Activated T-helper 1 cell treated with anti-CD3 and anti-CD28 coated beads, Interleukin-2, amount 50 U/mL, for 16 hours (primary cell): ENCODE results near the gene MUL1.
"Not testable (repeated sequence)": the region's sequence is repeated elsewhere in the genome, so short reads cannot be mapped to it uniquely, and the experiment has no call there.

Source experiments
- DNase-seq, 2 donors: peaks; one replicate each; pipeline ENCODE4 v3.0.0-alpha.2; 2020; ENCODE audit warnings: low read depth in 1 of 2, low spot score in 1 of 2

The MUL1 gene

GRCh38 chr1:20507564-20508410 lies at the start of gene MUL1:
Gene MUL1, minus strand, starts transcription at chr1:20508151. Its CDS starts 127 bp downstream, at chr1:20508024.
- DNase-seq, result peak; percentile 89 to 91

GRCh38 chr1:20555758-20556120 lies 47.8 kb upstream of the MUL1 start:
- no peak for DNase-seq

- no peak for DNase-seq
These were observed 47.2 kb upstream of the MUL1 start for GRCh38 chr1:20555025-20555757.

- DNase-seq, result no peak
These were observed 44.9 kb upstream of the MUL1 start for GRCh38 chr1:20552728-20553445.

- DNase-seq, result no peak
These were observed 44.2 kb upstream of the MUL1 start, which contains the start of gene FAM43B for GRCh38 chr1:20551945-20552727. Gene FAM43B, plus strand, starts transcription at chr1:20552573. Its CDS starts 401 bp downstream, at chr1:20552974.

GRCh38 chr1:20551161-20551560 lies 43.2 kb upstream of the MUL1 start:
- DNase-seq, result no peak

GRCh38 chr1:20546637-20547036 lies 38.7 kb upstream of the MUL1 start:
- DNase-seq, result no peak

- no peak for DNase-seq
These were observed 32.3 kb upstream of the MUL1 start for GRCh38 chr1:20540281-20540680.

GRCh38 chr1:20538760-20539551 lies 31.0 kb upstream of the MUL1 start:
- no peak for DNase-seq

- no peak for DNase-seq
These were observed 30.3 kb upstream of the MUL1 start for GRCh38 chr1:20538227-20538626.

- DNase-seq, result no peak
These were observed 26.9 kb upstream of the MUL1 start for GRCh38 chr1:20534659-20535417.

- no peak for DNase-seq
These were observed 25.7 kb upstream of the MUL1 start for GRCh38 chr1:20533635-20534034.

GRCh38 chr1:20530901-20531300 lies 22.9 kb upstream of the MUL1 start:
- DNase-seq, result no peak

GRCh38 chr1:20530306-20530705 lies 22.4 kb upstream of the MUL1 start:
- no peak for DNase-seq

GRCh38 chr1:20528221-20528620 lies 20.3 kb upstream of the MUL1 start:
- no peak for DNase-seq

GRCh38 chr1:20526267-20526666 lies 18.3 kb upstream of the MUL1 start:
- DNase-seq, result no peak

- DNase-seq, result peak; percentile 34 to 35
These were observed 14.3 kb upstream of the MUL1 start for GRCh38 chr1:20521960-20522861.

- not testable (repeated sequence) for DNase-seq
These were observed 11.8 kb upstream of the MUL1 start for GRCh38 chr1:20519609-20520262.
